Stimulated activated CD8-positive, alpha-beta memory T cell treated with anti-CD3 and anti-CD28 coated beads, Interleukin-7, amount 100 ng/mL, for 24 hours (primary cell): ENCODE measurements around the gene TTLL6.
"Not testable (repeated sequence)": the region's sequence is repeated elsewhere in the genome, so short reads cannot be mapped to it uniquely, and the experiment has no call there.

Experiments used
- DNase-seq: peaks from one replicate; pipeline ENCODE4 v3.0.0-alpha.2; 2020; ENCODE audit warnings: low read depth

The TTLL6 gene

GRCh38 chr17:48815311-48815710, 1.7 kb downstream of the TTLL6 start:
- no peak for DNase-seq

- DNase-seq, result peak; percentile 25
Observed at GRCh38 chr17:48814504-48814903, 2.5 kb downstream of the TTLL6 start.

- DNase-seq, result no peak
Observed at GRCh38 chr17:48812001-48812400, 5.0 kb downstream of the TTLL6 start.

GRCh38 chr17:48809182-48809581, 7.8 kb downstream of the TTLL6 start:
- no peak for DNase-seq

- peak; percentile 53 for DNase-seq
Observed at GRCh38 chr17:48804936-48805411, 12.1 kb downstream of the TTLL6 start.

GRCh38 chr17:48800626-48801217, 16.3 kb downstream of the TTLL6 start:
- DNase-seq, result no peak

GRCh38 chr17:48799069-48799723, 17.8 kb downstream of the TTLL6 start:
- no peak for DNase-seq

- DNase-seq, result not testable (repeated sequence)
Observed at GRCh38 chr17:48796163-48796522, 20.9 kb downstream of the TTLL6 start.

- no peak for DNase-seq
Observed at GRCh38 chr17:48795444-48796162, 21.4 kb downstream of the TTLL6 start.

GRCh38 chr17:48792033-48792798, 24.8 kb downstream of the TTLL6 start:
- DNase-seq, result no peak

- DNase-seq, result no peak
Observed at GRCh38 chr17:48791128-48792032, 25.6 kb downstream of the TTLL6 start.

GRCh38 chr17:48790607-48791127, 26.4 kb downstream of the TTLL6 start:
- DNase-seq, result no peak

- no peak for DNase-seq
Observed at GRCh38 chr17:48787828-48788227, 29.2 kb downstream of the TTLL6 start.

- DNase-seq, result no peak
Observed at GRCh38 chr17:48779421-48779820, 37.6 kb downstream of the TTLL6 start.

GRCh38 chr17:48776602-48777001, 40.4 kb downstream of the TTLL6 start:
- DNase-seq, result no peak

GRCh38 chr17:48773245-48773644, 43.8 kb downstream of the TTLL6 start:
- DNase-seq, result no peak

GRCh38 chr17:48770954-48771353, 46.1 kb downstream of the TTLL6 start:
- no peak for DNase-seq

- no peak for DNase-seq
Observed at GRCh38 chr17:48769009-48769675, 47.9 kb downstream of the TTLL6 start.

- DNase-seq, result no peak
Observed at GRCh38 chr17:48767263-48767774, 49.7 kb downstream of the TTLL6 start.

GRCh38 chr17:48761114-48761513, 55.9 kb downstream of the TTLL6 start:
- no peak for DNase-seq
